Adrenal gland (tissue), 5 donors: Measurements from ENCODE around the gene PRUNE1.

Source experiments
- POLR2A ChIP-seq, 2 donors: fragments of 450-650 bp; IDR thresholded peaks; one replicate each; pipeline ENCODE4 v1.6.1; 2017; ENCODE audit warnings: antibody characterized with exemption in 2 of 2, mild to moderate bottlenecking in 2 of 2, moderate library complexity in 1 of 2
- TF ChIP-seq, protein P1 (sequence below), 6 experiments: fragments of 450-650 bp in 4 of 6; fragments of 200-600 bp in 2 of 6; sonication (generic) in 1 of 6; IDR thresholded peaks; 1 replicate in 5 of 6; 2 replicates in 1 of 6; pipeline versions ENCODE4 v1.5.1 to v1.8.0; 2016 to 2021; ENCODE audit warnings: antibody characterized with exemption in 6 of 6, mild to moderate bottlenecking in 2 of 6, moderate library complexity in 1 of 6
- donor health status: DM: no; HTN: no; CAD: no.

DNA sequence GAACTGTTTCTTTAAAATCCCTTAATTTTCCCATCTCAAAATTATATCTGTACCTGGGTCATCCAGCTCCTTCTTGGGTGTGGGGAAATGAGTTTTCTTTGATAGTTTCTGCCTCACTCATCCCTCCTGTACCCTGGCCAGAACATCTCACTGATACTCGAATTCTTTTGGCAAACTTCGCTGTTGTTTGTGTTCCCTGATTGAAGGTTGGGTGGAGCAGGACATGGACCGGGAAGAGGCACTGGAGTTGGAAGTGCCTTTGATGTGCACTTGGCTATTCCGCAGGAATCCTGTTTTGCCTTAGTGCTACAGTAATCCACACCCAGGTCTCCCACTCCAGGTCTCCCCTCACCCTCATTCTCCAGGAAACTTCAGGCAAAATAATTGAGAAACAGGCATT lies 12.8 kb upstream of the PRUNE1 start:
- TF ChIP-seq, protein P1, sequence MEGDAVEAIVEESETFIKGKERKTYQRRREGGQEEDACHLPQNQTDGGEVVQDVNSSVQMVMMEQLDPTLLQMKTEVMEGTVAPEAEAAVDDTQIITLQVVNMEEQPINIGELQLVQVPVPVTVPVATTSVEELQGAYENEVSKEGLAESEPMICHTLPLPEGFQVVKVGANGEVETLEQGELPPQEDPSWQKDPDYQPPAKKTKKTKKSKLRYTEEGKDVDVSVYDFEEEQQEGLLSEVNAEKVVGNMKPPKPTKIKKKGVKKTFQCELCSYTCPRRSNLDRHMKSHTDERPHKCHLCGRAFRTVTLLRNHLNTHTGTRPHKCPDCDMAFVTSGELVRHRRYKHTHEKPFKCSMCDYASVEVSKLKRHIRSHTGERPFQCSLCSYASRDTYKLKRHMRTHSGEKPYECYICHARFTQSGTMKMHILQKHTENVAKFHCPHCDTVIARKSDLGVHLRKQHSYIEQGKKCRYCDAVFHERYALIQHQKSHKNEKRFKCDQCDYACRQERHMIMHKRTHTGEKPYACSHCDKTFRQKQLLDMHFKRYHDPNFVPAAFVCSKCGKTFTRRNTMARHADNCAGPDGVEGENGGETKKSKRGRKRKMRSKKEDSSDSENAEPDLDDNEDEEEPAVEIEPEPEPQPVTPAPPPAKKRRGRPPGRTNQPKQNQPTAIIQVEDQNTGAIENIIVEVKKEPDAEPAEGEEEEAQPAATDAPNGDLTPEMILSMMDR (IDR thresholded peaks at IDR 0.05), result no peak
- TF ChIP-seq POLR2A (IDR thresholded peaks at IDR 0.05), result no peak
